GM12878 (cell line): ENCODE measurements around the gene ZBTB34. TPM values are rescaled to one million over a fixed set of nuclear protein-coding genes. Genes with fewer than 3 reads are reported as not detected.

Experiments used
- ATAC-seq: fragments of 200-7000 bp; cut with Tn5 transposase; 3 replicates; pipeline ENCODE4 v1.9.1; 2020; ENCODE audit warnings: mild to moderate bottlenecking, moderate library complexity
- BruUV-seq: library from RNA; stranded (reverse); fragments of 400-500 nt; replicated peaks from 2 replicates; lab custom pipeline; 2021; lab: Mats Ljungman, UMichigan
- CTCF ChIA-PET: fragments of 300-600 bp; sonication (Branson Sonifier 250); formaldehyde crosslinking; extraction: SDS; loops from one replicate; lab custom pipeline; 2021; ENCODE audit warnings: inconsistent platforms; lab: Yijun Ruan, JAX
- POLR2A ChIA-PET: fragments of 350-600 bp; formaldehyde crosslinking; extraction: SDS; loops from one replicate; lab custom pipeline; 2021; ENCODE audit warnings: inconsistent platforms; lab: Charles Lee
- RAD21 ChIA-PET: fragments of 300-600 bp; sonication (Branson Sonifier 250); formaldehyde crosslinking; loops from one replicate; lab custom pipeline; 2023; ENCODE audit warnings: antibody characterized with exemption; ENCODE audit not compliant: unreplicated experiment; lab: Charles Lee
- SMC1A ChIA-PET: fragments of 300-600 bp; sonication (Branson Sonifier 250); formaldehyde crosslinking; loops from one replicate; lab custom pipeline; 2023; ENCODE audit not compliant: unreplicated experiment, uncharacterized antibody; lab: Charles Lee
- DNase-seq: peaks from one replicate; pipeline ENCODE4 v3.0.0-alpha.2; 2011; ENCODE audit warnings: low read depth, low spot score
- FAIRE-seq: peaks from 3 replicates; lab custom pipeline; 2011; peaks lifted over from hg19 to GRCh38; lab: Jason Lieb, UNC
- H2AFZ ChIP-seq: 2 replicates; pipeline ENCODE4 v1.6.0; 2011; ENCODE audit warnings: low read depth, low read length, control low read depth; ENCODE audit not compliant: control insufficient read depth
- H3K27ac ChIP-seq: 2 replicates; pipeline ENCODE4 v1.5.1; 2011; ENCODE audit warnings: control low read depth; ENCODE audit not compliant: control insufficient read depth, insufficient read depth
- H3K27me3 ChIP-seq, 2 experiments: replicated peaks in 1 of 2; 2 replicates each; pipeline versions ENCODE4 v1.6.0 to v1.6.1; 2011; ENCODE audit warnings: low read length in 1 of 2; ENCODE audit not compliant: control insufficient read depth in 2 of 2, insufficient read depth in 2 of 2
- H3K36me3 ChIP-seq, 2 experiments: 2 replicates each; pipeline ENCODE4 v1.5.1; 2011; ENCODE audit warnings: low read length in 1 of 2; ENCODE audit not compliant: control insufficient read depth in 2 of 2, insufficient read depth in 2 of 2
- H3K4me1 ChIP-seq: 2 replicates; pipeline ENCODE4 v1.6.1; 2011; ENCODE audit warnings: mild to moderate bottlenecking, low read length, moderate library complexity, mixed read lengths; ENCODE audit not compliant: control insufficient read depth, insufficient read depth
- H3K4me2 ChIP-seq: 2 replicates; pipeline ENCODE4 v1.6.0; 2011; ENCODE audit warnings: control low read depth; ENCODE audit not compliant: control insufficient read depth, insufficient read depth
- H3K4me3 ChIP-seq: fragments of 200-600 bp; sonication (generic); 2 replicates; pipeline ENCODE4 v1.5.1; 2016
- H3K79me2 ChIP-seq: 2 replicates; pipeline ENCODE4 v1.6.0; 2011; ENCODE audit warnings: low read length; ENCODE audit not compliant: control insufficient read depth, insufficient read depth
- H3K9ac ChIP-seq: 2 replicates; pipeline ENCODE4 v1.8.0; 2011; ENCODE audit warnings: low read length, control low read depth, mixed read lengths; ENCODE audit not compliant: control insufficient read depth, insufficient read depth
- H3K9me3 ChIP-seq: replicated peaks from 3 replicates; pipeline ENCODE4 v1.5.1; 2011; ENCODE audit warnings: mild to moderate bottlenecking, low read length; ENCODE audit not compliant: control insufficient read depth, insufficient read depth
- H4K20me1 ChIP-seq: 2 replicates; pipeline ENCODE4 v1.6.0; 2011; ENCODE audit not compliant: control insufficient read depth, insufficient read depth
- ASH2L ChIP-seq: fragments of 300-600, 200-600 bp; sonication (generic); IDR thresholded peaks from 2 replicates; pipeline ENCODE4 v1.6.1; 2017; ENCODE audit warnings: low read depth, mild to moderate bottlenecking, borderline replicate concordance
- BCLAF1 ChIP-seq: fragments of 450-650 bp; IDR thresholded peaks from 2 replicates; pipeline ENCODE4 v1.6.1; 2017; ENCODE audit warnings: antibody characterized with exemption, mild to moderate bottlenecking, moderate library complexity
- SP1 ChIP-seq: IDR thresholded peaks from one replicate; pipeline ENCODE4 v1.6.1; 2011; ENCODE audit warnings: low read depth, low read length
- WGBS: methylation state at CpG from one replicate; pipeline ENCODE4 v1.1.6; 2016; ENCODE audit warnings: low lambda C conversion rate; ENCODE audit not compliant: insufficient replicate concordance, insufficient coverage; ENCODE audit errors: missing lambda C conversion rate; 5-methylcytosine and 5-hydroxymethylcytosine counted together
- in situ Hi-C: fragments of 300-500 bp; cut with MboI; formaldehyde crosslinking; loops from 9 replicates; pipeline ENCODE4 v1.14.3; 2018; ENCODE audit warnings: mixed read lengths
- intact Hi-C: fragments of 100-400 bp; cut with micrococcal nuclease; formaldehyde crosslinking; loops from one replicate; pipeline ENCODE4 v1.14.2; 2022; ENCODE audit not compliant: unreplicated experiment
- polyA plus RNA-seq, 11 experiments: library from polyadenylated mRNA; depleted of rRNA in 4 of 11; unstranded in 6 of 11; stranded (reverse) in 5 of 11; fragments of >200 nt; fragmentation: Nextera tagmentation in 4 of 11; fragmentation: Illumina TruSeq in 1 of 11; extraction: Ambion mirVana in 4 of 11; extraction: Trizol in 1 of 11; gene quantifications; 1 replicate in 1 of 11; 2 replicates in 10 of 11; pipeline versions ENCODE4 v1.2.1 to v1.2.3, GENCODE V29; 2011 to 2016; ENCODE audit warnings: inconsistent platforms in 2 of 11, missing spikeins in 2 of 11, low read depth in 1 of 11
- total RNA-seq, 4 experiments: library from RNA; depleted of rRNA in 3 of 4; stranded (reverse); fragments of >200 nt in 3 of 4; fragmentation: Illumina TruSeq in 1 of 4; extraction: Trizol in 1 of 4; gene quantifications; 2 replicates each; pipeline versions ENCODE4 v1.2.1 to v1.2.3, GENCODE V29; 2013 to 2021
- TF ChIP-seq, protein P1 (sequence below): fragments of 450-650 bp; IDR thresholded peaks from 2 replicates; pipeline ENCODE4 v1.6.1; 2016; ENCODE audit warnings: mild to moderate bottlenecking, moderate library complexity, borderline replicate concordance
- TF ChIP-seq, protein P2 (sequence below): IDR thresholded peaks from 2 replicates; pipeline ENCODE4 v1.6.1; 2011; ENCODE audit warnings: low read depth, low read length, improper control_type of control experiment, borderline replicate concordance

ZBTB34 gene
- total and polyA plus RNA-seq, 10 of the 15 experiments (the other 5 are each of a cell fraction or from before 2014, with no cell fraction given) = 0.71 to 11.3 (median 3.8) TPM

DNA sequence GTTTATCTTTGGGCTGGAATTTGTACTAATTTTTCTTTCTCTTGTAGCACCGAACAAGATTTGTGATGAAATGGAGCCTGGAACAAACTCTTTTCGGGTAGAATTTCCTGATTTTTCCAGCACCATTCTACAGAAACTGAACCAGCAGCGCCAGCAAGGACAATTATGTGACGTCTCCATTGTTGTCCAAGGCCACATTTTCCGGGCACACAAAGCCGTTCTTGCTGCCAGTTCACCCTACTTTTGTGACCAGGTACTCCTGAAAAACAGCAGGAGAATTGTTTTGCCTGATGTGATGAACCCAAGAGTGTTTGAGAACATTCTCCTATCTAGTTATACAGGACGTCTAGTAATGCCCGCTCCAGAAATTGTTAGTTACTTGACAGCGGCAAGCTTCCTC, 28.0 kb upstream of the ZBTB34 start (continued):
- no peak for TF ChIP-seq BCLAF1
- TF ChIP-seq SP1 = no peak
- TF ChIP-seq ASH2L = no peak

DNA sequence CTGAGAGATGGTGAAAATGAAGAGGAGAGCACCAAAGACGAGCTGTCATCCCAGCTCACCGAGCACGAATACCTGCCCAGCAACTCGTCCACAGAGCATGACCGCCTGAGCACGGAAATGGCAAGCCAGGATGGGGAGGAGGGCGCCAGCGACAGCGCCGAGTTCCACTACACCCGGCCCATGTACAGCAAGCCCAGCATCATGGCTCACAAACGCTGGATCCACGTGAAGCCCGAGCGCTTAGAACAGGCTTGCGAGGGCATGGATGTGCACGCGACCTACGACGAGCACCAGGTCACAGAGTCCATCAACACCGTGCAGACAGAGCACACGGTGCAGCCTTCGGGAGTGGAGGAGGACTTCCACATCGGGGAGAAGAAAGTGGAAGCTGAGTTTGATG, 27.4 kb upstream of the ZBTB34 start:
- no TSS peak for BruUV-seq
- H3K9ac ChIP-seq = no peak overlapping the region

More for the DNA sequence above, 27.4 kb upstream of the ZBTB34 start:
- H4K20me1 ChIP-seq = no peaks in the 10 kb centered on the region; the same call in none of the 2 replicates
- POLR2A ChIA-PET = interaction anchor here (1.1 to 1.9 kb wide), 2 partner anchors 25 to 29 kb away, joined by 3 to 9 read pairs; partner anchors contain the start of gene ZBTB43
- no peak overlapping the region for H3K4me3 ChIP-seq
- WGBS = 97% methylated on average over 24 of the region's 24 CpGs
- FAIRE-seq (no peak), ATAC-seq (no peak), DNase-seq (no peak)
- H2AFZ ChIP-seq = no peak overlapping the region
- peaks cover 27% of the 10 kb centered on the region for H3K79me2 ChIP-seq
- RAD21 ChIA-PET = interaction anchor here (1.0 kb wide), 1 partner anchor 39 kb away, joined by 3 read pairs; no protein-coding TSS in a partner anchor
- no peak overlapping the region for H3K4me2 ChIP-seq
- H3K36me3 ChIP-seq = peaks cover 7 to 22% of the 10 kb centered on the region in 2 experiments
- TF ChIP-seq, protein P1, sequence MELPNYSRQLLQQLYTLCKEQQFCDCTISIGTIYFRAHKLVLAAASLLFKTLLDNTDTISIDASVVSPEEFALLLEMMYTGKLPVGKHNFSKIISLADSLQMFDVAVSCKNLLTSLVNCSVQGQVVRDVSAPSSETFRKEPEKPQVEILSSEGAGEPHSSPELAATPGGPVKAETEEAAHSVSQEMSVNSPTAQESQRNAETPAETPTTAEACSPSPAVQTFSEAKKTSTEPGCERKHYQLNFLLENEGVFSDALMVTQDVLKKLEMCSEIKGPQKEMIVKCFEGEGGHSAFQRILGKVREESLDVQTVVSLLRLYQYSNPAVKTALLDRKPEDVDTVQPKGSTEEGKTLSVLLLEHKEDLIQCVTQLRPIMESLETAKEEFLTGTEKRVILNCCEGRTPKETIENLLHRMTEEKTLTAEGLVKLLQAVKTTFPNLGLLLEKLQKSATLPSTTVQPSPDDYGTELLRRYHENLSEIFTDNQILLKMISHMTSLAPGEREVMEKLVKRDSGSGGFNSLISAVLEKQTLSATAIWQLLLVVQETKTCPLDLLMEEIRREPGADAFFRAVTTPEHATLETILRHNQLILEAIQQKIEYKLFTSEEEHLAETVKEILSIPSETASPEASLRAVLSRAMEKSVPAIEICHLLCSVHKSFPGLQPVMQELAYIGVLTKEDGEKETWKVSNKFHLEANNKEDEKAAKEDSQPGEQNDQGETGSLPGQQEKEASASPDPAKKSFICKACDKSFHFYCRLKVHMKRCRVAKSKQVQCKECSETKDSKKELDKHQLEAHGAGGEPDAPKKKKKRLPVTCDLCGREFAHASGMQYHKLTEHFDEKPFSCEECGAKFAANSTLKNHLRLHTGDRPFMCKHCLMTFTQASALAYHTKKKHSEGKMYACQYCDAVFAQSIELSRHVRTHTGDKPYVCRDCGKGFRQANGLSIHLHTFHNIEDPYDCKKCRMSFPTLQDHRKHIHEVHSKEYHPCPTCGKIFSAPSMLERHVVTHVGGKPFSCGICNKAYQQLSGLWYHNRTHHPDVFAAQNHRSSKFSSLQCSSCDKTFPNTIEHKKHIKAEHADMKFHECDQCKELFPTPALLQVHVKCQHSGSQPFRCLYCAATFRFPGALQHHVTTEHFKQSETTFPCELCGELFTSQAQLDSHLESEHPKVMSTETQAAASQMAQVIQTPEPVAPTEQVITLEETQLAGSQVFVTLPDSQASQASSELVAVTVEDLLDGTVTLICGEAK = no peak
- TF ChIP-seq, protein P2, sequence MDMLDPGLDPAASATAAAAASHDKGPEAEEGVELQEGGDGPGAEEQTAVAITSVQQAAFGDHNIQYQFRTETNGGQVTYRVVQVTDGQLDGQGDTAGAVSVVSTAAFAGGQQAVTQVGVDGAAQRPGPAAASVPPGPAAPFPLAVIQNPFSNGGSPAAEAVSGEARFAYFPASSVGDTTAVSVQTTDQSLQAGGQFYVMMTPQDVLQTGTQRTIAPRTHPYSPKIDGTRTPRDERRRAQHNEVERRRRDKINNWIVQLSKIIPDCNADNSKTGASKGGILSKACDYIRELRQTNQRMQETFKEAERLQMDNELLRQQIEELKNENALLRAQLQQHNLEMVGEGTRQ = no peak
- no peaks in the 10 kb centered on the region for H3K9me3 ChIP-seq
- SMC1A ChIA-PET = interaction anchor here (0.6 to 1.1 kb wide), 2 partner anchors 13 to 27 kb away, joined by 3 read pairs; no protein-coding TSS in a partner anchor
- in situ Hi-C loops (no loop called here), intact Hi-C loops (no loop called here)
- peaks cover 41% of the 10 kb centered on the region for H3K4me1 ChIP-seq
- CTCF ChIA-PET = interaction anchor here (2.0 kb wide), 2 partner anchors 13 to 32 kb away, joined by 4 to 8 read pairs; no protein-coding TSS in a partner anchor
- no peaks in the 10 kb centered on the region for H3K27me3 ChIP-seq
- no peak overlapping the region for H3K27ac ChIP-seq
